ENCODE data around the gene RASGRP2. TPM values are rescaled to one million over a fixed set of nuclear protein-coding genes. Genes with fewer than 3 reads are reported as not detected.

The RASGRP2 gene
- total RNA-seq, 2 donors from 2014 or later = 0.86 to 1.9 TPM

GRCh38 chr11:64720640-64721358 is 23.1 kb downstream of the RASGRP2 start:
- Mint-ChIP-seq H3K4me1 (peaks cover 7% of the 10 kb centered on the region), H3K27ac (no peak overlapping the region), H3K4me3 (no peak overlapping the region), H3K9me3 (no peaks in the 10 kb centered on the region), H3K27me3 (ENCODE audit: insufficient read depth) (peaks cover 77% of the 10 kb centered on the region), H3K36me3 (ENCODE audit: low read depth) (no peaks in the 10 kb centered on the region)
- H3K27me3 ChIP-seq (ENCODE audit: control insufficient read depth, insufficient read depth, low read length, poor library complexity, severe bottlenecking) = peaks cover 74% of the 10 kb centered on the region
- H3K4me1 ChIP-seq (ENCODE audit: control insufficient read depth, insufficient read depth, low read length) = no peaks in the 10 kb centered on the region
- no peaks in the 10 kb centered on the region for H3K9me3 ChIP-seq (ENCODE audit: control insufficient read depth, low read length)
- WGBS, 2 experiments (ENCODE audit: insufficient coverage in 1 of 2, insufficient read length in 1 of 2) = 89 to 93% methylated on average over 7 to 10 of the region's 12 CpGs
- no peak for TF ChIP-seq CTCF (conservative IDR thresholded peaks at IDR 0.05)
- H3K4me3 ChIP-seq (ENCODE audit: low read length) = no peak overlapping the region
- peak; percentile 31 for DNase-seq
- no peaks in the 10 kb centered on the region for H3K36me3 ChIP-seq (ENCODE audit: control insufficient read depth, insufficient read depth, low read length)
- no peak overlapping the region for H3K27ac ChIP-seq (ENCODE audit: low read depth, low read length)
- no peak overlapping the region for H3K9ac ChIP-seq (ENCODE audit: extremely low read depth, low read length, poor library complexity, severe bottlenecking)

- Mint-ChIP-seq H3K4me1 (peaks cover 3% of the 10 kb centered on the region), H3K9me3 (no peaks in the 10 kb centered on the region), H3K27ac (no peak overlapping the region), H3K36me3 (ENCODE audit: low read depth) (no peaks in the 10 kb centered on the region), H3K27me3 (ENCODE audit: insufficient read depth) (peaks cover 81% of the 10 kb centered on the region), H3K4me3 (no peak overlapping the region)
- Histone ChIP-seq H3K9me3 (ENCODE audit: control insufficient read depth, low read length) (no peaks in the 10 kb centered on the region), H3K27ac (ENCODE audit: low read depth, low read length) (no peak overlapping the region), H3K9ac (ENCODE audit: extremely low read depth, low read length, poor library complexity, severe bottlenecking) (no peak overlapping the region), H3K4me3 (ENCODE audit: low read length) (no peak overlapping the region), H3K4me1 (ENCODE audit: control insufficient read depth, insufficient read depth, low read length) (no peaks in the 10 kb centered on the region), H3K27me3 (ENCODE audit: control insufficient read depth, insufficient read depth, low read length, poor library complexity, severe bottlenecking) (peaks cover 80% of the 10 kb centered on the region), H3K36me3 (ENCODE audit: control insufficient read depth, insufficient read depth, low read length) (no peaks in the 10 kb centered on the region)
- peak; percentile 31 for DNase-seq
- WGBS, 2 experiments (ENCODE audit: insufficient coverage in 1 of 2, insufficient read length in 1 of 2) = 81% methylated on average over 6 to 9 of the region's 9 CpGs
- no peak for TF ChIP-seq CTCF (conservative IDR thresholded peaks at IDR 0.05)
Observed at GRCh38 chr11:64720167-64720566, 23.8 kb downstream of the RASGRP2 start.

GRCh38 chr11:64719406-64719805 is 24.5 kb downstream of the RASGRP2 start:
- H3K9ac ChIP-seq (ENCODE audit: extremely low read depth, low read length, poor library complexity, severe bottlenecking) = no peak overlapping the region
- peaks cover 87% of the 10 kb centered on the region for H3K27me3 ChIP-seq (ENCODE audit: control insufficient read depth, insufficient read depth, low read length, poor library complexity, severe bottlenecking)
- Mint-ChIP-seq H3K9me3 (no peaks in the 10 kb centered on the region), H3K27ac (no peak overlapping the region), H3K4me1 (no peaks in the 10 kb centered on the region), H3K27me3 (ENCODE audit: insufficient read depth) (peaks cover 88% of the 10 kb centered on the region), H3K4me3 (no peak overlapping the region), H3K36me3 (ENCODE audit: low read depth) (no peaks in the 10 kb centered on the region)
- 92 to 95% methylated on average over 8 to 10 of the region's 10 CpGs for WGBS, 2 experiments (ENCODE audit: insufficient coverage in 1 of 2, insufficient read length in 1 of 2)
- no peak overlapping the region for H3K27ac ChIP-seq (ENCODE audit: low read depth, low read length)
- TF ChIP-seq CTCF (conservative IDR thresholded peaks at IDR 0.05) = no peak
- no peak overlapping the region for H3K4me3 ChIP-seq (ENCODE audit: low read length)
- H3K4me1 ChIP-seq (ENCODE audit: control insufficient read depth, insufficient read depth, low read length) = no peaks in the 10 kb centered on the region
- H3K9me3 ChIP-seq (ENCODE audit: control insufficient read depth, low read length) = no peaks in the 10 kb centered on the region
- H3K36me3 ChIP-seq (ENCODE audit: control insufficient read depth, insufficient read depth, low read length) = no peaks in the 10 kb centered on the region
- DNase-seq = peak; percentile 26
